Measurements from ENCODE around the gene CLK3.

GRCh38 chr15:74614744-74615507 lies 710 bp upstream of the CLK3 start:
- TF ChIP-seq, protein P1, sequence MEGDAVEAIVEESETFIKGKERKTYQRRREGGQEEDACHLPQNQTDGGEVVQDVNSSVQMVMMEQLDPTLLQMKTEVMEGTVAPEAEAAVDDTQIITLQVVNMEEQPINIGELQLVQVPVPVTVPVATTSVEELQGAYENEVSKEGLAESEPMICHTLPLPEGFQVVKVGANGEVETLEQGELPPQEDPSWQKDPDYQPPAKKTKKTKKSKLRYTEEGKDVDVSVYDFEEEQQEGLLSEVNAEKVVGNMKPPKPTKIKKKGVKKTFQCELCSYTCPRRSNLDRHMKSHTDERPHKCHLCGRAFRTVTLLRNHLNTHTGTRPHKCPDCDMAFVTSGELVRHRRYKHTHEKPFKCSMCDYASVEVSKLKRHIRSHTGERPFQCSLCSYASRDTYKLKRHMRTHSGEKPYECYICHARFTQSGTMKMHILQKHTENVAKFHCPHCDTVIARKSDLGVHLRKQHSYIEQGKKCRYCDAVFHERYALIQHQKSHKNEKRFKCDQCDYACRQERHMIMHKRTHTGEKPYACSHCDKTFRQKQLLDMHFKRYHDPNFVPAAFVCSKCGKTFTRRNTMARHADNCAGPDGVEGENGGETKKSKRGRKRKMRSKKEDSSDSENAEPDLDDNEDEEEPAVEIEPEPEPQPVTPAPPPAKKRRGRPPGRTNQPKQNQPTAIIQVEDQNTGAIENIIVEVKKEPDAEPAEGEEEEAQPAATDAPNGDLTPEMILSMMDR (IDR thresholded peaks at IDR 0.05), result no peak
- peak in 1 of 2 donors; percentile 26 for TF ChIP-seq POLR2A (IDR thresholded peaks at IDR 0.05)
